Measurements from ENCODE around the gene GSK3B.

GSK3B gene

DNA sequence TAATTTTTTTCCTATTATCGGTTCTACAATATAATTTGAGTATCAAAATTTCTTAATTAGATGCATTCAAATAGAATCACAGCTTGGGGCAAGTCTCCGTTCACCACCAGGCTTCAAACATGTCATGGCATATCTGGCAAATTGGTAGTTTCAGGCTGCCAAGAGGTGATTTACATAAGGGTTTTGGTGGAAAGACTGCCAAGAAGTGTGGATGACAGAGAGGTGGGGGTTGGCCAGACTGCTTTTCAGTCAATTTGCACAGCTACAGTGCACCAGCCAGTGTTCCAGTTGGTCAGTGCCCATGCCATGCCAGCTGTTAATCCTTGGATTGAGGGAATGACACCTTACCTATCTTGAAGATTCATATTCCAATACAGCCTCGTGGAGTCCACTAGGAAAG lies 8.4 kb upstream of the GSK3B start:
- Histone ChIP-seq H3K9ac (ENCODE audit: low read depth, low read length, poor library complexity) (no peak overlapping the region), H3K18ac (ENCODE audit: low read length) (no peak overlapping the region), H2AFZ (ENCODE audit: low read length) (no peak overlapping the region), H3K4me2 (ENCODE audit: insufficient read depth, low read length, poor library complexity, severe bottlenecking) (no peak overlapping the region), H3K4me1 (ENCODE audit: control insufficient read depth in 2 of 2, insufficient read depth in 1 of 2, low read depth in 1 of 2, low read length in 2 of 2) (no peaks in the 10 kb centered on the region), H3K27me3 (ENCODE audit: control insufficient read depth in 3 of 3, insufficient read depth in 3 of 3, low read depth in 1 of 3, low read length in 3 of 3) (no peaks in the 10 kb centered on the region), H2BK12ac (ENCODE audit: low read length) (no peak overlapping the region), H4K8ac (ENCODE audit: low read depth, low read length) (no peak overlapping the region), H3K23ac (ENCODE audit: low read depth, low read length, poor library complexity) (no peak overlapping the region), H3K14ac (ENCODE audit: low read length) (no peak overlapping the region), H3K36me3 (replicated peaks in 1 of 2; ENCODE audit: control insufficient read depth in 2 of 2, insufficient read depth in 2 of 2, low read length in 2 of 2) (peaks cover 0 to 52% of the 10 kb centered on the region in 2 donors), H2AK5ac (ENCODE audit: low read depth, low read length) (no peak overlapping the region), H2BK5ac (ENCODE audit: low read length) (no peak overlapping the region), H3K27ac (replicated peaks; ENCODE audit: low read length) (no peak overlapping the region), H3K4ac (ENCODE audit: low read length) (no peak overlapping the region), H2BK15ac (ENCODE audit: low read length) (no peak overlapping the region), H3K4me3 (ENCODE audit: low read length in 2 of 2) (no peak overlapping the region), H3K79me1 (ENCODE audit: low read depth, low read length) (peaks cover 4% of the 10 kb centered on the region), H3K9me3 (replicated peaks in 1 of 2; ENCODE audit: control insufficient read depth in 2 of 2, insufficient read depth in 1 of 2, low read depth in 1 of 2, low read length in 2 of 2) (no peaks in the 10 kb centered on the region), H4K91ac (ENCODE audit: low read depth, low read length, poor library complexity) (no peak overlapping the region), H2BK120ac (ENCODE audit: low read depth, low read length) (no peak overlapping the region)
- DNase-seq (ENCODE audit: low spot score) = no peak
- WGBS, 2 donors (ENCODE audit: extremely low coverage in 2 of 2, insufficient read length in 2 of 2, insufficient replicate concordance in 1 of 2) = no CpG with 5 or more reads among the region's 3 CpGs

DNA sequence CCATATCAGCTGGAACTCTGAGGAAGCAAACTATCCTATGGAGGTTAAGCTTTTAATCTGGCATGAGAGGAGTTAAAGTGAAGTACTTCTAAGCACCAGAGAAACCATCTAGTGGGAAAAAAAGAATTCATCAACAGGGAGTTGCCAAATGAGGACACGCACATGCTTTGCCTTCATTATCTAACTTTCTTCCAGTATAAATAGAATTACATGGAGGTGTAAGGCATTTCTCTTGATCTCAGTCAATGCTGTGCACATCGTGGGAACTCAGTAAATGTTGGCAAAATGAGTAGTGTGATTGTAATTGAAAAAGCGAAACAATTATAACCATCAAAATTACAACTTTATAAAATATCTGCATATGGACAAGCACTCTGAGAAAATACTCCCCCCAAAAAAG lies 8.0 kb upstream of the GSK3B start:
- Histone ChIP-seq H3K14ac (ENCODE audit: low read length) (no peak overlapping the region), H2BK5ac (ENCODE audit: low read length) (no peak overlapping the region), H2BK12ac (ENCODE audit: low read length) (no peak overlapping the region), H3K18ac (ENCODE audit: low read length) (no peak overlapping the region), H3K79me1 (ENCODE audit: low read depth, low read length) (peaks cover 4% of the 10 kb centered on the region), H2BK15ac (ENCODE audit: low read length) (no peak overlapping the region), H4K91ac (ENCODE audit: low read depth, low read length, poor library complexity) (no peak overlapping the region), H3K27ac (replicated peaks; ENCODE audit: low read length) (no peak overlapping the region), H3K4me2 (ENCODE audit: insufficient read depth, low read length, poor library complexity, severe bottlenecking) (no peak overlapping the region), H3K4ac (ENCODE audit: low read length) (no peak overlapping the region), H4K8ac (ENCODE audit: low read depth, low read length) (no peak overlapping the region), H3K36me3 (replicated peaks in 1 of 2; ENCODE audit: control insufficient read depth in 2 of 2, insufficient read depth in 2 of 2, low read length in 2 of 2) (peaks cover 0 to 57% of the 10 kb centered on the region in 2 donors), H3K9me3 (replicated peaks in 1 of 2; ENCODE audit: control insufficient read depth in 2 of 2, insufficient read depth in 1 of 2, low read depth in 1 of 2, low read length in 2 of 2) (no peaks in the 10 kb centered on the region), H2AK5ac (ENCODE audit: low read depth, low read length) (no peak overlapping the region), H2BK120ac (ENCODE audit: low read depth, low read length) (no peak overlapping the region), H3K4me1 (ENCODE audit: control insufficient read depth in 2 of 2, insufficient read depth in 1 of 2, low read depth in 1 of 2, low read length in 2 of 2) (no peaks in the 10 kb centered on the region), H3K27me3 (ENCODE audit: control insufficient read depth in 3 of 3, insufficient read depth in 3 of 3, low read depth in 1 of 3, low read length in 3 of 3) (no peaks in the 10 kb centered on the region), H3K4me3 (ENCODE audit: low read length in 2 of 2) (no peak overlapping the region), H2AFZ (ENCODE audit: low read length) (no peak overlapping the region), H3K9ac (ENCODE audit: low read depth, low read length, poor library complexity) (no peak overlapping the region), H3K23ac (ENCODE audit: low read depth, low read length, poor library complexity) (no peak overlapping the region)
- DNase-seq (ENCODE audit: low spot score) = no peak
- no CpG with 5 or more reads among the region's 3 CpGs for WGBS, 2 donors (ENCODE audit: extremely low coverage in 2 of 2, insufficient read length in 2 of 2, insufficient replicate concordance in 1 of 2)

DNA sequence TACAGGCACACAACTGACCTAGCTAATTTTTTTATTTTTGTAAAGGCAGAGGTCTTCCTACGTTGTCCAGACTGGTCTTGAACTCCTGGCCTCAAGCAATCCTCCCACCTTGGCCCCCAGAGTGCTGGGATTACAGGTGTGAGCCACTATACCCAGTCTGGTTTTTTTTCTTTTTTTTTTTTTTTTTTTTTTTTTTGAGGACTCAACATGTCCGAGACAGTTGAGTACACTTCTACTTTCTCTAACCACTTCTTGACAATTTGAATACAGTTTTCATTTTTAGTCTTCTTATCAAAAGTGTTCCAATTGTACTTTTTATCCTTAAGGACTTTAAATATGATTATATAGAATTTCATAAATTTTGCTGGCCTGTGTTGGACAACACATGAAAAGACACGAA lies 7.4 kb upstream of the GSK3B start:
- H3K14ac ChIP-seq (ENCODE audit: low read length) = no peak overlapping the region
- H3K9ac ChIP-seq (ENCODE audit: low read depth, low read length, poor library complexity) = no peak overlapping the region
- no CpG with 5 or more reads among the region's 3 CpGs for WGBS, 2 donors (ENCODE audit: extremely low coverage in 2 of 2, insufficient read length in 2 of 2, insufficient replicate concordance in 1 of 2)
- no peak overlapping the region for H2AK5ac ChIP-seq (ENCODE audit: low read depth, low read length)
- H3K4me3 ChIP-seq (ENCODE audit: low read length in 2 of 2) = no peak overlapping the region
- no peak overlapping the region for H2BK120ac ChIP-seq (ENCODE audit: low read depth, low read length)
- no peak overlapping the region for H3K23ac ChIP-seq (ENCODE audit: low read depth, low read length, poor library complexity)
- no peak overlapping the region for H2AFZ ChIP-seq (ENCODE audit: low read length)
- no peaks in the 10 kb centered on the region for H3K9me3 ChIP-seq (replicated peaks in 1 of 2; ENCODE audit: control insufficient read depth in 2 of 2, insufficient read depth in 1 of 2, low read depth in 1 of 2, low read length in 2 of 2)
- H3K27me3 ChIP-seq (ENCODE audit: control insufficient read depth in 3 of 3, insufficient read depth in 3 of 3, low read depth in 1 of 3, low read length in 3 of 3) = no peaks in the 10 kb centered on the region
- no peak overlapping the region for H4K91ac ChIP-seq (ENCODE audit: low read depth, low read length, poor library complexity)
- H3K18ac ChIP-seq (ENCODE audit: low read length) = no peak overlapping the region
- H3K4me2 ChIP-seq (ENCODE audit: insufficient read depth, low read length, poor library complexity, severe bottlenecking) = no peak overlapping the region
- no peaks in the 10 kb centered on the region for H3K4me1 ChIP-seq (ENCODE audit: control insufficient read depth in 2 of 2, insufficient read depth in 1 of 2, low read depth in 1 of 2, low read length in 2 of 2)
- no peak overlapping the region for H2BK12ac ChIP-seq (ENCODE audit: low read length)
- DNase-seq (ENCODE audit: low spot score) = no peak
- H4K8ac ChIP-seq (ENCODE audit: low read depth, low read length) = no peak overlapping the region
- no peak overlapping the region for H3K4ac ChIP-seq (ENCODE audit: low read length)
- H3K27ac ChIP-seq (replicated peaks; ENCODE audit: low read length) = no peak overlapping the region
- no peak overlapping the region for H2BK15ac ChIP-seq (ENCODE audit: low read length)
- peaks cover 4% of the 10 kb centered on the region for H3K79me1 ChIP-seq (ENCODE audit: low read depth, low read length)
- H2BK5ac ChIP-seq (ENCODE audit: low read length) = no peak overlapping the region
- H3K36me3 ChIP-seq (replicated peaks in 1 of 2; ENCODE audit: control insufficient read depth in 2 of 2, insufficient read depth in 2 of 2, low read length in 2 of 2) = peaks cover 0 to 61% of the 10 kb centered on the region in 2 donors

DNA sequence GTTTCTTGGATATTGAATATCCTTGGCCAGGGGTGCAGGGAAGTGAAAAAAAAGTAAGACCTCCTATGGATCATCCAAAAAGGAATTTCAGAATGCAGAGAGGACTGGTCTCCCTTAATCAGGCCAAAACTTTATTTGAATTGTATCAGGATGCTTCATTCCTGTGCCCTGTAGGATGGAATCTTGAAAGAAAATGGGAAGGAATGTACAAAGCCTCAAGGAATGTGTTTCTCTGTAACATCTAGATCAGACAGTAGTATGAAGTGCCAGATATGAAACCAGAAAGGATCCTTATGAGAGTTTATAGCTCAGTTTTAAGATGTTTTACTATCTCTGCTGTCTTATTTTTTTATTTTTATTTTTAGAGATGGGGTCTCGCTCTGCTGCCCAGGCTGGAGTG lies 6.5 kb upstream of the GSK3B start:
- no peak overlapping the region for H2AK5ac ChIP-seq (ENCODE audit: low read depth, low read length)
- no peak overlapping the region for H2BK120ac ChIP-seq (ENCODE audit: low read depth, low read length)
- H3K4ac ChIP-seq (ENCODE audit: low read length) = no peak overlapping the region
- DNase-seq (ENCODE audit: low spot score) = no peak
- H3K14ac ChIP-seq (ENCODE audit: low read length) = no peak overlapping the region
- H2BK15ac ChIP-seq (ENCODE audit: low read length) = no peak overlapping the region
- no peaks in the 10 kb centered on the region for H3K27me3 ChIP-seq (ENCODE audit: control insufficient read depth in 3 of 3, insufficient read depth in 3 of 3, low read depth in 1 of 3, low read length in 3 of 3)
- no peaks in the 10 kb centered on the region for H3K9me3 ChIP-seq (replicated peaks in 1 of 2; ENCODE audit: control insufficient read depth in 2 of 2, insufficient read depth in 1 of 2, low read depth in 1 of 2, low read length in 2 of 2)
- H3K4me2 ChIP-seq (ENCODE audit: insufficient read depth, low read length, poor library complexity, severe bottlenecking) = no peak overlapping the region
- H2BK5ac ChIP-seq (ENCODE audit: low read length) = no peak overlapping the region
- H3K9ac ChIP-seq (ENCODE audit: low read depth, low read length, poor library complexity) = no peak overlapping the region
- H2BK12ac ChIP-seq (ENCODE audit: low read length) = no peak overlapping the region
- no CpG with 5 or more reads among the region's 1 CpG for WGBS, 2 donors (ENCODE audit: extremely low coverage in 2 of 2, insufficient read length in 2 of 2, insufficient replicate concordance in 1 of 2)
- H3K4me3 ChIP-seq (ENCODE audit: low read length in 2 of 2) = no peak overlapping the region
- H3K36me3 ChIP-seq (replicated peaks in 1 of 2; ENCODE audit: control insufficient read depth in 2 of 2, insufficient read depth in 2 of 2, low read length in 2 of 2) = peaks cover 0 to 61% of the 10 kb centered on the region in 2 donors
- H3K27ac ChIP-seq (replicated peaks; ENCODE audit: low read length) = no peak overlapping the region
- no peak overlapping the region for H3K18ac ChIP-seq (ENCODE audit: low read length)
- no peak overlapping the region for H4K8ac ChIP-seq (ENCODE audit: low read depth, low read length)
- H2AFZ ChIP-seq (ENCODE audit: low read length) = no peak overlapping the region
- H3K79me1 ChIP-seq (ENCODE audit: low read depth, low read length) = peaks cover 4% of the 10 kb centered on the region
- H3K23ac ChIP-seq (ENCODE audit: low read depth, low read length, poor library complexity) = no peak overlapping the region
- no peak overlapping the region for H4K91ac ChIP-seq (ENCODE audit: low read depth, low read length, poor library complexity)
- no peaks in the 10 kb centered on the region for H3K4me1 ChIP-seq (ENCODE audit: control insufficient read depth in 2 of 2, insufficient read depth in 1 of 2, low read depth in 1 of 2, low read length in 2 of 2)
